NCI-H2081 treated with DMSO at 0.1 percent for 48 hours (cell line): ENCODE measurements around the gene ZNF302.
A peak's percentile ranks its signal among the peaks of the same experiment; 100 is the strongest.
"Not testable (repeated sequence)": the region's sequence is repeated elsewhere in the genome, so short reads cannot be mapped to it uniquely, and the experiment has no call there.

ENCODE experiments used
- DNase-seq: peaks from one replicate; lab custom pipeline; 2025; lab: John Stamatoyannopoulos, UW

The ZNF302 gene

GRCh38 chr19:34677386-34678084 lies at the start of gene ZNF302:
Gene ZNF302 (plus strand): TSS chr19:34677678. CDS start chr19:34678805, 1,127 bp downstream.
- DNase-seq, result peak; percentile 85

- no peak for DNase-seq
Observed at GRCh38 chr19:34633802-34634201, 43.7 kb upstream of the ZNF302 start.

- peak; percentile 15 for DNase-seq
Observed at GRCh38 chr19:34639491-34640085, 37.9 kb upstream of the ZNF302 start.

- no peak for DNase-seq
Observed at GRCh38 chr19:34642241-34642640, 35.2 kb upstream of the ZNF302 start.

- DNase-seq, result no peak
Observed at GRCh38 chr19:34644991-34645461, 32.5 kb upstream of the ZNF302 start.

- no peak for DNase-seq
Observed at GRCh38 chr19:34645551-34645950, 31.9 kb upstream of the ZNF302 start.

GRCh38 chr19:34649886-34650543 lies 27.5 kb upstream of the ZNF302 start:
- no peak for DNase-seq

- DNase-seq, result no peak
Observed at GRCh38 chr19:34651747-34652146, 25.7 kb upstream of the ZNF302 start.

GRCh38 chr19:34654796-34655195 lies 22.7 kb upstream of the ZNF302 start:
- no peak for DNase-seq

- DNase-seq, result no peak
Observed at GRCh38 chr19:34655651-34656050, 21.8 kb upstream of the ZNF302 start.

- DNase-seq, result no peak
Observed at GRCh38 chr19:34661357-34661756, 16.1 kb upstream of the ZNF302 start.

- DNase-seq, result no peak
Observed at GRCh38 chr19:34662919-34663318, 14.6 kb upstream of the ZNF302 start.

GRCh38 chr19:34664168-34664567 lies 13.3 kb upstream of the ZNF302 start:
- DNase-seq, result no peak

GRCh38 chr19:34664870-34665269 lies 12.6 kb upstream of the ZNF302 start:
- no peak for DNase-seq

- DNase-seq, result not testable (repeated sequence)
Observed at GRCh38 chr19:34665275-34665674, 12.2 kb upstream of the ZNF302 start.

GRCh38 chr19:34666200-34666957 lies 11.1 kb upstream of the ZNF302 start:
- no peak for DNase-seq

GRCh38 chr19:34666958-34667265 lies 10.6 kb upstream of the ZNF302 start:
- no peak for DNase-seq

GRCh38 chr19:34667349-34668076 lies 10.0 kb upstream of the ZNF302 start:
- DNase-seq, result no peak

- not testable (repeated sequence) for DNase-seq
Observed at GRCh38 chr19:34668077-34668689, 9.3 kb upstream of the ZNF302 start.

- not testable (repeated sequence) for DNase-seq
Observed at GRCh38 chr19:34668690-34669089, 8.8 kb upstream of the ZNF302 start.

- no peak for DNase-seq
Observed at GRCh38 chr19:34669305-34669704, 8.2 kb upstream of the ZNF302 start.
